Osteoblast (primary cell): ENCODE data around the gene HSD17B7. TPM values are rescaled to one million over a fixed set of nuclear protein-coding genes. Genes with fewer than 3 reads are reported as not detected.
A peak's percentile ranks its signal among the peaks of the same experiment; 100 is the strongest.

Source experiments
- DNase-seq: peaks from one replicate; pipeline ENCODE4 v3.0.0; 2011; ENCODE audit warnings: low spot score, mixed read lengths; ENCODE audit not compliant: insufficient read length; ENCODE audit errors: missing footprints
- H2AFZ ChIP-seq: 2 replicates; pipeline ENCODE4 v1.6.0; 2011; ENCODE audit warnings: mild to moderate bottlenecking, low read length
- H3K27ac ChIP-seq: 2 replicates; pipeline ENCODE4 v1.5.1; 2011; ENCODE audit warnings: mild to moderate bottlenecking, low read depth, low read length, moderate library complexity
- H3K27me3 ChIP-seq: 2 replicates; pipeline ENCODE4 v1.6.0; 2012; ENCODE audit warnings: mild to moderate bottlenecking, control low read depth, inconsistent platforms, low read length, moderate library complexity; ENCODE audit not compliant: insufficient read depth
- H3K36me3 ChIP-seq: 2 replicates; pipeline ENCODE4 v1.5.1; 2011; ENCODE audit warnings: mild to moderate bottlenecking, low read length, control low read depth, moderate library complexity; ENCODE audit not compliant: insufficient read depth
- H3K4me1 ChIP-seq: 2 replicates; pipeline ENCODE4 v1.5.1; 2011; ENCODE audit warnings: mild to moderate bottlenecking, low read length, control low read depth, moderate library complexity; ENCODE audit not compliant: insufficient read depth
- H3K4me2 ChIP-seq: 2 replicates; pipeline ENCODE4 v1.6.0; 2011; ENCODE audit warnings: mild to moderate bottlenecking, low read length; ENCODE audit not compliant: insufficient read depth
- H3K4me3 ChIP-seq: fragments of 200-600 bp; sonication (generic); 3 replicates; pipeline ENCODE4 v1.5.1; 2012; ENCODE audit warnings: mild to moderate bottlenecking, low read length, inconsistent platforms; ENCODE audit not compliant: insufficient read depth
- H3K79me2 ChIP-seq: 2 replicates; pipeline ENCODE4 v1.6.0; 2012; ENCODE audit warnings: mild to moderate bottlenecking, low read length, control low read depth, inconsistent platforms; ENCODE audit not compliant: insufficient read depth
- H3K9me3 ChIP-seq: 2 replicates; pipeline ENCODE4 v1.5.1; 2011; ENCODE audit warnings: low read depth, low read length, control low read depth
- H4K20me1 ChIP-seq: 2 replicates; pipeline ENCODE4 v1.6.0; 2012; ENCODE audit warnings: mild to moderate bottlenecking, low read length, control low read depth; ENCODE audit not compliant: insufficient read depth
- CTCF ChIP-seq: IDR thresholded peaks from 2 replicates; pipeline ENCODE4 v1.5.1; 2011; ENCODE audit warnings: mild to moderate bottlenecking, low read depth, low read length, moderate library complexity; ENCODE audit errors: extremely low read depth
- small RNA-seq: library from RNA; depleted of rRNA; stranded (forward); fragments of <200 nt; gene quantifications from one replicate; pipeline ENCODE3, GENCODE V24; 2012
- total RNA-seq: library from RNA; depleted of rRNA; stranded (reverse); fragments of >200 nt; gene quantifications from 2 replicates; pipeline ENCODE4 v1.2.3, GENCODE V29; 2012

Gene HSD17B7
- total RNA-seq, 1 donor = 23.9 TPM

DNA sequence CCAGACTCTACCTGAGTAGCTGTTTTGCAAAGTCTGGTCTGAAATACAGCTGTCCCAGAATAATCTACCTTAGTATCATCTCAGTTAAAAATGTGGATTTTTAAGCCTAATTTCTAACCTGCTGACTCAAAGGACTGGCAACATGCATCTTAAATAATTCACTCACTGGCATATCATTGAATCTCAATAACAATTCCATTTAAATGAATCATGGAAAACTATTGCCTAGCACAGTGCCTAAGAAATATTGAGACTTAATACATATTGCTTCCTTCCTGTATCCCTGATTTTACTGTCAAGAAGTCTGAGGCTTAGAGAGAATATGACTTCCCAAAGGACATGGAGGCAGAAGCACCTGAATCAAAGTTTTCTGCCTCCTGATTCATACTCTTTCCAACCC lies 67.3 kb downstream of the HSD17B7 start:
- no peak for TF ChIP-seq CTCF

DNA sequence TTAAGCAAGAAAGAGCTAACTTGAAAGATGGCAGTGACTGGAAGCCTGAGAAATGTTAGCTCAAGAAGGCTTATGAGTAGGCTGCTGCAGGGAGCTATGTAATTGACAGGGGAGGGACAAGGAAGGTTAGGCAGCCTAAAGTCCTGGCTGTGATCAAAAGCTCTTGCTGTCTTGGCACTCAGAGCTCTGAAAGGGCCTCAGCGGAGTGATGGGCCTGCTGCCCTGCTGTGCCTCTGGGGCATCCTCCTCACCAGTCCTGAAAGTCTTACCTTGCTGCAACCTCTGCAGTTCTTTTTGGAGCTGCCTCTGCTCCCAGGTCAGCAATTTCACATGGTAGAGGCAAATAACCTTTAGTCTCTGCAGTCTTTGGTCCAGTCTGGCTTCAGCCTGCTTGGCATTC lies 68.7 kb downstream of the HSD17B7 start:
- Histone ChIP-seq H3K9me3 (no peaks in the 10 kb centered on the region), H3K27ac (peak overlapping the region; percentile 97), H3K27me3 (no peaks in the 10 kb centered on the region), H2AFZ (peak overlapping the region; percentile 43), H3K4me1 (peaks cover 70% of the 10 kb centered on the region), H3K79me2 (no peaks in the 10 kb centered on the region), H3K36me3 (no peaks in the 10 kb centered on the region), H3K4me2 (no peak overlapping the region), H3K4me3 (no peak overlapping the region), H4K20me1 (no peaks in the 10 kb centered on the region)
- no peak for DNase-seq
- TF ChIP-seq CTCF = no peak

More for the DNA sequence above, 67.3 kb downstream of the HSD17B7 start:
- Histone ChIP-seq H3K4me1 (peaks cover 73% of the 10 kb centered on the region), H3K4me2 (no peak overlapping the region), H3K27ac (peak overlapping the region; percentile 97), H3K27me3 (no peaks in the 10 kb centered on the region), H3K79me2 (no peaks in the 10 kb centered on the region), H3K36me3 (no peaks in the 10 kb centered on the region), H3K4me3 (no peak overlapping the region), H2AFZ (no peak overlapping the region), H4K20me1 (no peaks in the 10 kb centered on the region), H3K9me3 (no peaks in the 10 kb centered on the region)
- DNase-seq = no peak

DNA sequence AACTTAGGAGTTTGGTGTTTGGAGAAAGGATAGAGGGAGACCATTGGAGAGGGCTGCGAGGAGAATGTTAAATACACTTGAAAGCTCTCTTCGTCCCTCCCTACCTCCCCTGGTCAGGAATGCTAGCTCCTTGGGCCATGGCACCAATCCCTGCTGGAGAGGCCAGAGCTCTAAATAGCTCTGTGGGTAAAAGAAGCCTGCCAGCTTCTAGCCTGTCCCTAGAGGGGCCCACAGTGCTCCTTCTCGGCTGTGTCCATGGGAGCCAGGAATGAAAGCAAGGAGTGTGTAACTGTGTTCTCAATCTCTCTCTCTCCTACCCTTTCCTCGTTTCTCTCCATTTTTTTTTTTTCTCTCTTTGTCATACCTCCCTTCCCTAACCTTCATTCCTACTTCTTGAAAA lies 70.6 kb downstream of the HSD17B7 start, which contains the start of gene CCDC190:
TSS of gene CCDC190 (minus strand) at position 75 of the 400 bp plus-strand sequence. CDS start 1,529 bp downstream, outside the sequence.
- H3K4me3 ChIP-seq = no peak within 1 kb of the TSS
- no peak for DNase-seq
- peak within 1 kb of the TSS; percentile 68 for H3K27ac ChIP-seq
- no peaks in the 10 kb centered on the region for H3K9me3 ChIP-seq
- H3K36me3 ChIP-seq = no peaks in the 10 kb centered on the region
- peak within 1 kb of the TSS; percentile 33 for H2AFZ ChIP-seq
- H3K4me2 ChIP-seq = peak within 1 kb of the TSS; percentile 39
- no peaks in the 10 kb centered on the region for H4K20me1 ChIP-seq
- peaks cover 53% of the 10 kb centered on the region for H3K4me1 ChIP-seq
- no peaks in the 10 kb centered on the region for H3K27me3 ChIP-seq
- TF ChIP-seq CTCF = no peak
- H3K79me2 ChIP-seq = no peaks in the 10 kb centered on the region

DNA sequence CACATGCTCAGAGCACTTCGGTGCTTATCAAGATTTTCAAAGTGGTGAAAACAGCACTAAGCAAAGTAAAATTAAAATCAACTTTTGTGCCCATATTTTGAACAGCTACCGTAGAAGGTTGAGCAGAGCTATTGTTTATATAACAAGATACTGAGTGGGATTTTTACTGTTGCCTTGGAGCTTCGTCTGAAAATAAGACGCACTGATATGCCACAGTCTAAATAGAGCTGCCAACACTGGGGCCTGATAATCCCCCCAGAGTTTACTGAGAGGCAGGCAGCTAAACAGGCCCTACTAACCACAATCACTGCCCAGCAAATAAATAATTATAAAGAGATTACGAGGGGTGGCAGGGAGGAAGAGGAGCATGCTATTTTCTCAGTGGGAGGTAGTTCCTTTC lies 71.1 kb downstream of the HSD17B7 start:
- H3K27ac ChIP-seq = peak overlapping the region; percentile 68
- H3K4me3 ChIP-seq = no peak overlapping the region
- H3K4me1 ChIP-seq = peaks cover 48% of the 10 kb centered on the region
- no peaks in the 10 kb centered on the region for H3K9me3 ChIP-seq
- peak overlapping the region; percentile 33 for H2AFZ ChIP-seq
- H3K36me3 ChIP-seq = no peaks in the 10 kb centered on the region
- no peak for TF ChIP-seq CTCF
- H4K20me1 ChIP-seq = no peaks in the 10 kb centered on the region
- no peaks in the 10 kb centered on the region for H3K27me3 ChIP-seq
- DNase-seq = no peak
- H3K79me2 ChIP-seq = no peaks in the 10 kb centered on the region
- peak overlapping the region; percentile 39 for H3K4me2 ChIP-seq

Small RNA genes lying within 50 kb of the gene (small RNA-seq; reads per million reads assigned to genes)
- gene RN7SL861P = 0.67 reads per million

Other genes starting within 250 kb of the HSD17B7 start
- 113 and 141 TPM in 2 replicates for gene UAP1, start 229.0 kb upstream of the HSD17B7 start, total RNA-seq
- gene DDR2, start 158.2 kb upstream of the HSD17B7 start, total RNA-seq = 363 and 384 TPM in 2 replicates
- 0.88 and 1.1 TPM in 2 replicates for gene CCDC190, start 70.5 kb downstream of the HSD17B7 start, total RNA-seq